ENCODE results near the gene VPS35. TPM values are rescaled to one million over a fixed set of nuclear protein-coding genes. Genes with fewer than 3 reads are reported as not detected.
A peak's percentile ranks its signal among the peaks of the same experiment; 100 is the strongest.

VPS35 gene
- total and polyA plus RNA-seq, 2 of the 13 experiments (the other 11 are each of a cell fraction or from before 2014, with no cell fraction given) = 30.7 to 136 TPM

DNA sequence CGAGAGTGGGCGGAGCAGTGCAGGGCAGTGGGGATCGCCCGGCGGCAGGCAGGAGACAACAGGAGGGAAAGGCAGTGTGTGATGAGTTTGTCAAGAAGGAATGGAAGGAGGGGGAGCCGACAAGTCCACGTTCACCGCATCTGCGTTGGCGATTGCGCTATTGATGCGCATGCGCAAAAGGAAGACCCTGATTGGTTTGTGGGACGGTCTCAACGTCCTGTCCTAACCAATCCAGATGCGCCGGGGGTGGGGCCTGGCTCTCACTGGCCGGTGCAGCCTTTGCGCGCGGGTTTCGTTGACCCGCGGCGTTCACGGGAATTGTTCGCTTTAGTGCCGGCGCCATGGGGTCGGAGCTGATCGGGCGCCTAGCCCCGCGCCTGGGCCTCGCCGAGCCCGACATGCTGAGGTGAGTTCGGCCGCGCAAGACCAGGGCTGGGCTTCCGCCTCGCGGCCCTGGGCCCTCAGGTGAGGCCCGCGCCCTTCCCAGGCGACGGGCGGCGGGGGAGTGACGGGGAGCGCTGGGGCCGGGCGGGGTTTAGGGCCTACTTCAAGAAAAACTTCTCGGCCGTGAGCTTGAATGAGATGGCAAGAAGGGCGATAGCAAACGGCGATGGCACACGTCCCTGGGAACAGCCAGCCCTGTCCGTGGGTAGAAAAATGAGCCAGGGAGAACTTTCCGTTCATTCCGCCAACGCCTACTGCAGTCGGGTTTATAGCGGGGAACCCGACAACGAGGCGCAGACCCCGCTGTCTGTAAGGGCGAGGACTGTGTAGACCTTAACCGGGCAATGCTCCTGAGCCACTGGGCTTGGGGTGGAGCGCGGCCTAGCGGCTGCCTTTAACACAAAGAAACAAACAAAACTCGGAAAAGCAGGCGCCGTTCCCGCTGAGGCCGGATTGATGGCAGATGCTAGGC lies 645 bp upstream of the VPS35 start, which contains the start of gene ORC6 (continued):
- TF ChIP-seq CC2D1A (CRISPR knock-in tag; IDR thresholded peaks at IDR 0.05) = no peak
- TF ChIP-seq, protein P1, sequence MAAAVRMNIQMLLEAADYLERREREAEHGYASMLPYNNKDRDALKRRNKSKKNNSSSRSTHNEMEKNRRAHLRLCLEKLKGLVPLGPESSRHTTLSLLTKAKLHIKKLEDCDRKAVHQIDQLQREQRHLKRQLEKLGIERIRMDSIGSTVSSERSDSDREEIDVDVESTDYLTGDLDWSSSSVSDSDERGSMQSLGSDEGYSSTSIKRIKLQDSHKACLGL (CRISPR knock-in tag; IDR thresholded peaks at IDR 0.05) = peak; percentile 96
- TF ChIP-seq ZMYM3 (CRISPR knock-in tag; IDR thresholded peaks at IDR 0.05) = peak; percentile 17; the same call in 1 of the 2 replicates
- TF ChIP-seq SPEN (CRISPR knock-in tag; IDR thresholded peaks at IDR 0.05; ENCODE audit: low read depth) = peak; percentile 77
- TF ChIP-seq, protein P2, sequence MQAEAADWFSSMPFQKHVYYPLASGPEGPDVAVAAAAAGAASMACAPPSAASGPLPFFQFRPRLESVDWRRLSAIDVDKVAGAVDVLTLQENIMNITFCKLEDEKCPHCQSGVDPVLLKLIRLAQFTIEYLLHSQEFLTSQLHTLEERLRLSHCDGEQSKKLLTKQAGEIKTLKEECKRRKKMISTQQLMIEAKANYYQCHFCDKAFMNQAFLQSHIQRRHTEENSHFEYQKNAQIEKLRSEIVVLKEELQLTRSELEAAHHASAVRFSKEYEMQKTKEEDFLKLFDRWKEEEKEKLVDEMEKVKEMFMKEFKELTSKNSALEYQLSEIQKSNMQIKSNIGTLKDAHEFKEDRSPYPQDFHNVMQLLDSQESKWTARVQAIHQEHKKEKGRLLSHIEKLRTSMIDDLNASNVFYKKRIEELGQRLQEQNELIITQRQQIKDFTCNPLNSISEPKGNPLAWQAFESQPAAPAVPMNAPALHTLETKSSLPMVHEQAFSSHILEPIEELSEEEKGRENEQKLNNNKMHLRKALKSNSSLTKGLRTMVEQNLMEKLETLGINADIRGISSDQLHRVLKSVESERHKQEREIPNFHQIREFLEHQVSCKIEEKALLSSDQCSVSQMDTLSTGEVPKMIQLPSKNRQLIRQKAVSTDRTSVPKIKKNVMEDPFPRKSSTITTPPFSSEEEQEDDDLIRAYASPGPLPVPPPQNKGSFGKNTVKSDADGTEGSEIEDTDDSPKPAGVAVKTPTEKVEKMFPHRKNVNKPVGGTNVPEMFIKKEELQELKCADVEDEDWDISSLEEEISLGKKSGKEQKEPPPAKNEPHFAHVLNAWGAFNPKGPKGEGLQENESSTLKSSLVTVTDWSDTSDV (CRISPR knock-in tag; IDR thresholded peaks at IDR 0.05) = no peak; the same call in 1 of the 2 replicates
- no peak for TF ChIP-seq ZNF30 (CRISPR knock-in tag; IDR thresholded peaks at IDR 0.05)
- no peak for TF ChIP-seq HOXA5 (CRISPR knock-in tag; IDR thresholded peaks at IDR 0.05)
- TF ChIP-seq RELA (CRISPR knock-in tag; IDR thresholded peaks at IDR 0.05) = peak; percentile 25; the same call in 1 of the 2 replicates
- peak; percentile 13 for TF ChIP-seq TEAD3 (CRISPR knock-in tag; optimal IDR thresholded peaks at IDR 0.05; ENCODE audit: borderline replicate concordance)
- peak; percentile 89; the same call in 1 of the 2 replicates for TF ChIP-seq ARNT2 (CRISPR knock-in tag; IDR thresholded peaks at IDR 0.05; ENCODE audit: low read depth)
- peak; percentile 69; the same call in 1 of the 2 replicates for TF ChIP-seq NAIF1 (CRISPR knock-in tag; IDR thresholded peaks at IDR 0.05; ENCODE audit: borderline replicate concordance)
- TF ChIP-seq, protein P3, sequence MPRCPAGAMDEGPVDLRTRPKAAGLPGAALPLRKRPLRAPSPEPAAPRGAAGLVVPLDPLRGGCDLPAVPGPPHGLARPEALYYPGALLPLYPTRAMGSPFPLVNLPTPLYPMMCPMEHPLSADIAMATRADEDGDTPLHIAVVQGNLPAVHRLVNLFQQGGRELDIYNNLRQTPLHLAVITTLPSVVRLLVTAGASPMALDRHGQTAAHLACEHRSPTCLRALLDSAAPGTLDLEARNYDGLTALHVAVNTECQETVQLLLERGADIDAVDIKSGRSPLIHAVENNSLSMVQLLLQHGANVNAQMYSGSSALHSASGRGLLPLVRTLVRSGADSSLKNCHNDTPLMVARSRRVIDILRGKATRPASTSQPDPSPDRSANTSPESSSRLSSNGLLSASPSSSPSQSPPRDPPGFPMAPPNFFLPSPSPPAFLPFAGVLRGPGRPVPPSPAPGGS (CRISPR knock-in tag; IDR thresholded peaks at IDR 0.05) = no peak
- peak; percentile 14 for TF ChIP-seq SRSF1 (optimal IDR thresholded peaks at IDR 0.05; ENCODE audit: low read depth, low read length)
- TF ChIP-seq EEA1 (CRISPR knock-in tag; IDR thresholded peaks at IDR 0.05; ENCODE audit: borderline replicate concordance) = peak; percentile 64; the same call in 1 of the 2 replicates
- TF ChIP-seq POLR2G (IDR thresholded peaks at IDR 0.05; ENCODE audit: low read depth, low read length) = peak; percentile 76
- peak; percentile 28; the same call in 1 of the 2 replicates for TF ChIP-seq CHD2 (IDR thresholded peaks at IDR 0.05; ENCODE audit: low read depth, low read length)
- peak; percentile 58; the same call in 1 of the 2 replicates for TF ChIP-seq ESRRA (CRISPR knock-in tag; IDR thresholded peaks at IDR 0.05; ENCODE audit: low read depth)
- TF ChIP-seq HOXA7 (CRISPR knock-in tag; IDR thresholded peaks at IDR 0.05) = no peak
- TF ChIP-seq ZFP37 (CRISPR knock-in tag; IDR thresholded peaks at IDR 0.05; ENCODE audit: borderline replicate concordance) = no peak
- TF ChIP-seq SAFB2 (CRISPR knock-in tag; IDR thresholded peaks at IDR 0.05; ENCODE audit: borderline replicate concordance, low read depth) = peak; percentile 57
